Left colon (tissue), 2 donors: ENCODE data around the gene SLC22A23. TPM values are rescaled to one million over a fixed set of nuclear protein-coding genes. Genes with fewer than 3 reads are reported as not detected.

Experiments used
- ATAC-seq: fragments of 200-7000 bp; cut with Tn5 transposase; one replicate; pipeline ENCODE4 v1.9.1; 2020; ENCODE audit warnings: mild to moderate bottlenecking, moderate library complexity
- DNase-seq, 2 donors: peaks; one replicate each; pipeline ENCODE4 v3.0.0-alpha.2; 2020
- intact Hi-C, 2 donors: fragments of 100-400 bp; cut with DNase I in 1 of 2; cut with micrococcal nuclease in 1 of 2; formaldehyde crosslinking; loops; one replicate each; pipeline versions ENCODE4 v1.11.2 to v1.14.0; 2022; cut with DNase I, micrococcal nuclease
- total RNA-seq, 2 donors: library from RNA; stranded (reverse); fragmentation: NEBNext Ultra II Directional; extraction: Animal tissue kit (Norgen Biotek cat#: 25700); gene quantifications; one replicate each; pipeline ENCODE4 v1.2.1, GENCODE V29; 2021
- donor health status: DM: no; HTN: no; CAD: no.
- donor health status: DM: yes; HTN: yes; CAD: no.

SLC22A23 gene
- total RNA-seq, 2 donors from 2014 or later: 75.2 to 98.6 TPM

DNA sequence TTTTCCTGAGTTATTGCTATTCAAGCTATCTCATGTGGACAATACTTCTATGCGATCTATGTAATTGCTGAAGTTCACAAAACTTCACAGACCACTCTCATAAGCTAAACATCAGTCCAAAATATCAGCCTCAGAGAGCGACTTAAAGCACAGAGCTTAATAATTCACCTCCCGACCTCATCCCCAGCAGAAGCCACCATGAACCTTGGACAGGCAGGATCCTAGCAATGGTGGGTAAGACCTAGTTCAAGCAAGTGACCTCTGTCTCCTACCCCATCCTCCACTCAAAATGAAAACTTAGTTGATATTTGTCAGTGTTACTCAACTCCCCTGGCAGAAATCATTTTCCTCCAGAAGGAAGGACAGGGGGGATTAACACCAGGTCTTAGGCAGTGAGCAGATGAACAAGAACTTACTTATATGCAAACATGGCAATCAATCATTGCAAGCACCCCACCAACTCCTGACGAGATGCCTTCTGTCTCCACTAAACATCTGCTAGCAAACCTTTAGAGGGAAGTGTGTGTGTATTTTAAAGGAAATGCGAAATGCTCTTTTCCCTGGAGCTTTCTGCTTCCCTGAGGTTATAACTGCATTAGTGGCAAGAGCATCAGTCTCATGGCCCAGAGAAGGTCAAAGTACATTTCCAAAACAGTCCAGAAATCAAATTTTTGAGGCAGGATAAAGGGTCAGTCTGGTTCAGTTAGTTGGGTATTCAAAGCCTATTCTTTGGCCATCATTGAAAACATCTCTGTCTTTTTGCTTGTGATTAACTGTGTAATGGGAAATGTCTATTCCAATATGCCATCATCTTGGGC is 90.0 kb downstream of the SLC22A23 start:
- intact Hi-C loops: no loop called here
- ATAC-seq (no peak), DNase-seq (no peak)

DNA sequence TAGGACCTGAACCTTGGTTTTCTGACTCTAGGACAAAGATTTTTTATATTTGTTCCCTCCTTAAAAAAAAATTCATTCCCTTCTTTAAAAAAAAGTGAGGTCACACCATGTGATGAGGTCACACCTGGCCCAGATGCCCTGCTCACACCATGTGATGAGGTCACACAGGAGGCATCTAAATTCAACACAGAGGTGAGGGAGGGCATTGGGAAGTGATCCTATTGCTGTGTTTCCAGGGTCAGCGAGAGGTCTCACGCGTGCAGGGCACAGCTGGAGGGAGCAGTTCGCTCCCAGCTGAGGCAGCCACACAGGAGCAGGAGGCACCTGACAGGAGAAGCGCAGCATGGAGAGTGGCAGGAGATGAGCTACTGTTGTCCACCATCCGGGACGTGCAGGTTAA is 92.5 kb downstream of the SLC22A23 start:
- intact Hi-C loops: no loop called here

DNA sequence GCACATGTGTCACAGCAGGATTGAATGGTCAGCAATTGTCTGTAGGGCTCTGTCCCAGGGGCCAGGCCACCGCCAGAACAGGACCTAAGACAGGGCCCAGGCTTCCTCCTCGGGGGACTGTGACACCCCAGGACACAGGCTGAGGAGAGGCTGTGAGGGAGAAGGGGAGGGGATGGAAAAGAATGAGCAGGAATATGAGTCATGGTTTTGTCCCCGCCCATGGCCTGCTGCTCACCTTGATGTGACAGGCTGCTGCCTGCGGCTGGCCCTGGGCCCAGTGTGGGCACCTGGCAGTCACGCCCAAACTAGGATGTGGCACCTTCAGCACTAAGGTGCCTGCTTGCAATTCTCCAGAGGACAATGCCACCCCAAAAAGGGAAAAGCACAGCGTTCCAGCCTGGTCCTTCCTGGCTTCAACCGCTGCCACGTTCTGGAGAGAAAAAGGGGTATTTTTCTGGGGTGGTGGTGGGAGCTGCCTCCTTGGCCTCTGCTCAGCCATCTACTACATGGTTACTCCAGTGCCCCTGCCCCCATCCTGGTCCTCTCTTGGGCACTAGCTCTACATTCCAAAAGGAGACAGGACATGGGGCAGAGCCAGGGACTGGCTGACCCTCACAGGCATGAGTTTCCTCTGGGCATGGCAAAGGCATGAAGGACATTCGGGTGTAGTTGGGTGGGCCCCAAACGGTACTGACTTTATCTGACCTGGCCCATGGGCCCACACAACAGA is 93.4 kb downstream of the SLC22A23 start:
- peak; percentile 93 for ATAC-seq
- intact Hi-C loops: no loop called here
- DNase-seq: peak; percentile 85 to 95

More for the DNA sequence above, 92.5 kb downstream of the SLC22A23 start:
- no peak for DNase-seq
- ATAC-seq: no peak

DNA sequence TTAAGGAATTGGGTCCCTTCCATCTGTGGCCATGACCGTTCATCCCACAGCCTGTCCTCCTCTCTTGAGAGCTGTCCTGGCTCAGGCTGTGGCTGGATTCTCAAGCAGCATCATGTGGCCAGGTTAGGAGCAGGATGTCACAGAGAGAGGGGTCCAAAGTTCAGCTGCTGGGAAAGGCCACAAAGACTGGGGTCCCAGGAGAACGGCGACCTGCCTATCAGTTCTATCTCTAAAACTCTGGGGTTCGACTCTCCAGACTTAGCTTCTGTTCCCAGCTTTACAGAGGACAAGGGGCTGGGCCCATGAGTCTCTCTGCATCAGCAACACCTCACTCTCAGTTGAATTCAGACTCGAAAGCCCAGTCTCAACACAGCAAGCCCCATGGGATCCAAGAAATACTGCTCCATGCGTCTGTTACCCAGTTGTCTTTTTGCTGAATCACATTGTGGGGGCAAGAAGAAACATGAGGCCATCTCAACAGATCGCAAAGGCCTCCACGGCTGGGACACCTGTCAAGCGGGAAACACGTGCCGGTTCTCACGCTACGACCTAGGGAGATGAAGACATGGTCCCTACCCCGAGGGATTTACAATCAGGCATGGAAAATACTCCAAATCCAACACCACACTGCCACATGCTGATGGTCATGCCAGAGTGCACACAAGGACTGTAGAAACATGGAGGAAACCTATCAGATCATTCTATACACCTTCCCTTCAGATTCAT is 95.4 kb downstream of the SLC22A23 start:
- no peak for ATAC-seq
- no peak for DNase-seq
- intact Hi-C loops: no loop called here

DNA sequence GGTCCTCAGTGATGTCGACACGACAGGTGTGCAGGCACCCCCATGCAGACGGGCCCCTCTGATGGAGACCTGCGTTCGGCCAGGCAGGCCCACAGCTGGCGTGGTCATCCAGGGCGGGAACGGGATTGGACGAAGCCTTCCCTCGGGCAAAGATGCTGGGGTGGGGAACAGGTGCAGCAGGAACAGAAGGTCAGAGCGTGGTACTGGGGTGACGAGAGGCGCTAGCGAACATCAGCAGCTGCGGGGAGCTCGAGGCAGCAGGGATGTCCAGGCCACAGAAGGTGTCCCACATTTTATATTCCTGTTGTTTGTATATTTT is 96.2 kb downstream of the SLC22A23 start:
- ATAC-seq (no peak), DNase-seq (no peak)
- intact Hi-C loops: no loop called here

DNA sequence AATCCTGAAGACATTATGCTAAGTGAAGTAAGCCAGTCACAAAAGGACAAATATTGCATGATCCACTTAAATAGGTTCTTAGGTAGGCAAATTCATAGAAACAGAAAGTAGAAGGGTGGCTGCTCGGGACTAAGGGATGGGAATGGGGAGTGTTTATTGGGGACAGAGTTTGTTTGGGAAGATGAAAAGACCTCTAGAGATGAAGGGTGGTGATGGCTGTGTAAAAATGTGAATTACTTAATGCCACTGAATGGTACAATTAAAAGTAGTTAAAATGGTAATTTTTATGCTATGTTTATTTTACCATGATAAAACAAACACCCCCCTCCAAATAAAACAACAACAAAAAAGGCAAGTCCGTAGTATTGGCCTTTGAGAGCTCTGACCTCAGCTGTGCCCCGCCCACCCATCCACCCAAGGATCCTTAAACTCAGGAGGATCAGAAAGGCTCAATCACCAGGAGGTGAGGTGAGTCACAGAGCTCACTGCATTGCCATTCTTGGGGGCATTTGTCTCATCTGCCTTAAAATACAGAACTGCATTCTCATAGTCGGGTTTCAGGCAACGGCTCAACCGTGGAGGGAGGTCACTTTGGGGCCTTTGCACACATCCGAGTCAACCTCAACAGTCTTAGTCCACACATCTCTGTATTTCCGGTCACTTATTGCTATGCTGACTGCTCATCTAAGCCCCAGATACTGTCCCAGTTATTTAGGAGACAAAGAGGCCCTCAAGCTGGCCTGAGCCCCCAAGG is 96.7 kb downstream of the SLC22A23 start:
- DNase-seq: no peak
- ATAC-seq: no peak
- intact Hi-C loops: no loop called here

DNA sequence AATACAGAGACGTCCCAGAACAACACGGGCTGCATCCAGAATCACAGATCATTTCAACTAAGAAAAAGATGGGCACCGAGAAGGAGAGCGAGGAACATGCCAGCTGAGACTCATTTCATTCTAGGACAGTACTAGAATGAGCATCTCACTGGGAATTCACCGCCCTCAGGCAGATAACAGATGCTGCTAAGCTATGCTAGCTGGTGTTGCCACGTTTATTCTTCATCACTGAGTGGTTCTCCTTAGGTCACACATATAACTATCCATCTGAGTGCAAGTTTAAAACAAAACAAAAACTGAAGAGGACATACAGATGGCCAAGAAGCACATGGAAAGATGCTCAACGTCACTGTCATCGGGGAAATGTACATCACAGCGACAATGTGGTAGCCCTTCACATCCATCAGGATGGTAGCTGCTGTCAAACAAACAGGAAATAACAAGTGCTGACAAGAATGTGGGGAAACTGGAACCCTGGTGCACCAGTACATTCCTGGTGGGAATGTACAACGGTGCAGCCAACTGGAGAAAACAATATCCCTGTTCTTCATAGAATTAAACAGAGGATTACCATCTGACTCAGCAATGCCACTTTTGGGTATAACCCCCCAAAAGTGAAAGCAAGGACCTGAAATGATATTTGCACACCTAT is 97.6 kb downstream of the SLC22A23 start:
- DNase-seq (no peak), ATAC-seq (no peak)
- intact Hi-C loops: no loop called here

DNA sequence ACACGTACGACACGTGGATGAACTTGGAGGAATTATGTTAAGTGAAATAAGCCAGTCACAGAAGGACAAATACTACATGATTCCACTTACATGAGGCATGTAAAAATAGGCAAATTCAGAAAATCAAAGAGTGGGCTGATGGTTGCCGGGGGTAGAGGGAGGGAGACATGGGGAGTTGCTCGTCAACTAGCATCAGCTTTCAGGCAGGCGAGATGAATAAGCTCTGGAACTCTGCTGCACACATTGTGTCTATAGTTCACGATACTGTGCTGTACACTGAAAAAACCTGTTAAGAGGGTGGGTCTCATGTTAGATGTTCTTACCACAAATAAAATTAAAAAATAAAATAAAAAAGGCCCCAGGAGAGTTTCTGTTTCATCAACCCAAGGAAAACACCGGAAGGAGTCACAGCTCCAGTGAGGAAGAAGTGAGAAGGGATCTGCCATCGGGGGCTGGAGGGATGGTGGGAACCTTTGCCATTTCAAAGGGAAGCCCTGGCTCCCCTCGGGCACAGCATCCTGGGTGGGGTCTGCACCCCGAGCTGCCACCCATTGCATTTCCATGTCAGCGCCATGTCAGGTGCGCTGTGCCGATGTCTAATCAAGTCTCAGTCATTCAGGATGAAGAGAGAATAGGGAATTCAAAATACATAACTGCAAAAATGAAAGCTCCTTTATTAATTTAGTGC is 98.3 kb downstream of the SLC22A23 start:
- ATAC-seq (no peak), DNase-seq (no peak)
- intact Hi-C loops: no loop called here

DNA sequence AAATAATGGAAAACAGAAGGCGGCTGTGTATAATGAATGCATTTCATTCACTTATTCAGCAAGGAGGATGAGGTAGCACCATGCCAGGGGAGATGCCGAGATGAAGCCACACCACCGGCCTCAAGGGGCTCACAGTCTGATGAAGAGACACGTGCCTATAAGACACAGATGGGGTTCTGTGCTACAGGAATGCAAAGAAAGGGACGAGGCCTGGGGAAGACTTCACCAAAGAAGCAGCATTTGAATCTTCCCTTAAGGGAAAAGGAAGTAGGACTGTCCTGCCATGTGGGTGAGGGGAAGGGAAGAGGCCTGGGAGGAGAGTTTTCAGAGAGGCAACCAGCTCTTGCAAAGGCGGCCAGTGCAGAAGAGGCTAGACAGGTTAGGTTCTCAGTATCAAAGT is 99.2 kb downstream of the SLC22A23 start:
- ATAC-seq (peak; percentile 19), DNase-seq (no peak)
- intact Hi-C loops: no loop called here

DNA sequence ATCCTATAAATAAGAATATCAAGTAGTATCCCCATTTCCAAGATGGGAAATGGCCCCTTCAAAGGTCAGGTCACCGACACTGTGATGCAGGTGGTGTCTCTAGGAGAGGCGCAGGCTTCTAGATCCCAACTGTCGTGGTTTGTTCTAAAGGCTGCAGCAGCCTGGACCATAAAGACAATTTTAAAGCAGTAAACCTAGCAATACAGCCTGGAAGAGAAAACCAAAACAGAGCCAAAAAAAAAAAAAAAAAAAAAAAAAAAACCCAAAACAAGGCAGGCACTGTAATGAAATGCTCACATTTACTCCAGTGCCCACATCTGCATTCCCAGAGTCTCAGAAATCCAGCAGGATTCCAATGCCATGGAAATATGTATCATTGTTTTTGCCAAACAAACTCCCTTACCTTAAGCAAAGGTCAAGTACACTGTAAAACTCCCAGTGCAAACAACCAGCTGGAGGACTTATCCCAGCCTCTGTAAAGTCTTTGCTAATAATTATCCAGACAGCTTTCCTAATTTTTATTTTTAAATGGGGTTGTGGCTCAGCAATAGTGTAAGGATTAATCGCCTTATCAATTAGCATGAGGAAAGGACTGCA is 99.9 kb downstream of the SLC22A23 start:
- ATAC-seq (peak; percentile 73), DNase-seq (no peak)
- intact Hi-C loops: no loop called here

DNA sequence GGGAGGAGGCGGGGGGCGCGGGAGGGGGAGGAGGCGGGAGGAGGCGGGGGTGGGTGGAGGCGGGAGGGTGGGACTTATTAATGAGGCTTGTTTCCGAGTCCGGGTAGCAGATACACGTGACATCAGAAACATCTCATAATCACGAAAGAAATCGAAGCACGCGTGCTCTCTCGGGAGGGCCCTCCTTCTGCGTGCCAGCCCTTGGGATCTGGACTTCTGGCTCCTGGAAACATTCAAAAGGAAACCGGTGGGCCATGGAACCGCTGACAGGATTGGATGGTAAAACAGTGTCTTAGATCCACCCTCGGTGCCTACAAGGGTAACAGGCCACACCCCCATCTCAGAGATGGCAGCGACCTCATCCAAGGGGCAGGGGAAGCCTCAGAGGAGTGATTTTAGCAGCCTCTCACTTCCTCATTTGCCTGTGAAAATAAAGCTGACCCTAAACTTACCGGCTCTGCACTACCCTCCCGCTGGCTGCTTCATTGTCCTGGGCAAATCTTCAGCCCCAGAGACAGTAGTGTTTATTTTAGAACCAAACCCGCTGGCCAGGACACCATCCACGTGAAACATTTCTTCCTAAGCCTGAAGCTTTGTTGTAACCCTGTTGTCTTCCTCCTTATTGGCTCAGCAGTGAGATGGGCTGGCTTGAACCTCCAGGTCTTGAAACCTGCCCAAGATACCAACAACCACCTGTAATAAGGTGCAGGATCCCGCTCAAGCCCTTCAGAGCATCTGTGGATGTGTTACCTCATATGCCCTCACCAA is 100.6 kb downstream of the SLC22A23 start:
- intact Hi-C loops: no loop called here

DNA sequence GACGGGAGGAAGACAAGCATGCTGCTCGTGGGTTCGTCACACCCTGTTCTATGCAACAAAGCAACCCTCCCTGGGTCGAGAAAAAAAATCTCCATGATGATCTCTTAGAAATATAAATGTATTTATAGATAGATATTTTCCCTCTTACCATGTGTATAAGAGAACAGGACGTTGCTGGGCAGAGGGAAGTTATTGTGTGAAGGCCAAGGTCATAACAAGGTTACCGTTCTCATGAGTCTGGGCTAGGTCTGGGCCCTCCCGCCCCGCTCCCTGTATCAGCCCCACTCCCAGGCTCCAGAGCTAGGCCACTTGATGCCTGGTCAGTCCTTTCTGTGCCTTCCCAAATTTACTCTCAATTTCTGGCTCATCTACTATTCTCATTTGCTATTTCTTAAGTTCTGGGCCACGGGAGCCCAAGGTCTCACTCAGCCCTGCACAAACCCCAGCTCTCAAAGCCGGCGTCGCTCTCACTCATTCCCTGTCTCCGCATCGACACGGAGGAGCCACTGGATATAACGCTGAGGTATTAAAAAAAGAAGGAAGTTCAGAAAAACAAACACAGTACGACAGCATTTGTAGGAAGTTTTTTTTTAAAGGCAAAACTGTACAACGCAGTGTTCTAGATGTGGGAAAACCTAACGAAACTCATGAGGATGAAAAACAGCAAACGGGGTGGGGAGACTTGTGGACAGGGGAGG is 101.3 kb downstream of the SLC22A23 start:
- peak; percentile 48 for ATAC-seq
- intact Hi-C loops: no loop called here

More for the DNA sequence above, 100.6 kb downstream of the SLC22A23 start:
- ATAC-seq (peak; percentile 62), DNase-seq (peak; percentile 76 to 88)

DNA sequence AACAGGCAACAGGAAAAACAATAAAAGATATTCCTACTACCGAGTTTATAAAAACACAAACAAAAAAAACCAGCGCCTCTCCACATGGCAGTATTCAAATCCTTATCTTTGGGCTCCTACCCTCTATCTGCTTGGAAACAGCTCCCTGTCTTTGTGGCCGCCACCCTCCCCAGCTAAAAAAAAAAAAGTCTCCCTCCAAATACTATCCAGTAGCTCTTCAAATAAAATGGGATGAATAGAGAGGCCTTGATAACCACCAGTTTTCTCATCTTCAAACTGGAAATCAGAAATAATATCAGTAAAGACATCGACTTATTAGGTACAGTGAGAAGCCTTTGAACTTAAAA is 101.9 kb downstream of the SLC22A23 start:
- DNase-seq (no peak), ATAC-seq (no peak)
- intact Hi-C loops: no loop called here

More for the DNA sequence above, 101.3 kb downstream of the SLC22A23 start:
- DNase-seq: peak in 1 of 2 donors; percentile 70

DNA sequence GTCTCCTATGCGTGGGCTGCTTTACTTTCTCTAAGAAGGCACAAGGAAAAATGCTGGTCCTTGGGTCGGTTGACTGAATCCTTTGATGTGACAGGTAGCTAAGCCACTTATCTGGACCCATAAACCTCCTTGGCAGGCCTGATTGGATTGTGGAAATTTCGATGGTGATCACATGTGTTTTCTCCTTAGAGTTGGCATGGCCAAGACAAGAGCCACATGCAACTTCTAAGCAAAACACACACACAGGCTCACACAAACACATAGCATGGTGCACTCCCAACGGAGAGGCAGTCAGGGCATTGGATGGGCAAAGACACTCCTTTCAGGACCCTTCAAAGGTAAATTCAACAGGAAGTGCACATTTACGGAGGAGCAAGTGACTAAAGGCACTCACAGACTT is 102.9 kb downstream of the SLC22A23 start:
- intact Hi-C loops: no loop called here
- no peak for ATAC-seq

DNA sequence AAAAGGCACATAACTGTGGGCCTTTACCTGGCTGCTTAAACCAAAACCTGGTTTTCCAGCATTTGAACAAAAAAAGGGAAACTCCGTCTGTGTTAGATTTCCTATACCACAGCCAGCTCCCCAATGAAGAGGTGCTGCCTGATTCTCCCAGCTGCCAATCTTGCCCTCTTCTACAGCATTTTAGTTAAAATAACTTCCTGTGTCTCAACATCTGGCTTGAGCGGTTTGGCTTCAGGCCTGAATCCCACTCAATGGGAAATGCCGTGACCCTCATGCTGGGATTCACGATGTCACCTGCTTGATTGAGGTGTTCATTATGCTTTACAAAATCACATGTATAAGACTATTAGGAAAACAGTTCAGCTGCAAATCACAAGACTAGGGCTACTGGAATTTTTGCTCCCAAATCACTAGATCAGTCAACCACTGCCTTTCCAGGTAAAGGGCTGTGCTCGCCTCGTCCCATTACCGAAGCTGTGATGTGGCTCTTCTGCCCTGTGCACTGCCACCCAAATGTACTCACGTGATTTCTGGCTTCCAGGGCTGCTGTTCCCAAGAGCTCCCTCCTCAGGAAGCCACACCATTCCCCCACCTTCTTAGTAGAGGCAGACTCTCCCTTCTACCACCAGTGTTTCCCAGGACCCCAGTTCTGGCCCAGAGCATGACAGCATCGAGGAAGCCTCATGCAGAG is 103.5 kb downstream of the SLC22A23 start:
- intact Hi-C loops: no loop called here
- DNase-seq (no peak), ATAC-seq (no peak)

More for the DNA sequence above, 102.9 kb downstream of the SLC22A23 start:
- no peak for DNase-seq

DNA sequence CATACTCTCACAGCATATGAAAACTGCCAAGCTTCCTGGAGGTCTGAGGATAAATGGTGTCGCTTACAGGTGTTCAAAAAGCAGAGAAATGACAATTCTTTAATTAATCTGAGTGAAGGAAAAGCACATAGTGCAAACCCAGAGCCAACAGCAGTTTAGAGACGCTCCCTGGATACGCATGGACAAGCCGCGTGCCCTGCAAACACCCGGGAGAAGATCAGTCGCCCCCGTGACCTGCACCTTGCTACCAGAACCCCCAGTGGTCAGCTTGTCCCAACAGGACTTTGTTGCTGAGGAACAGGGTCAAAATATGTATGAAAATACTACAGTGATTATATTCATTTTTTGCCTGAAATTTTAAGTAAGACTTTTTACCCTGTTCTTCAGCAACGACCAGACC is 104.2 kb downstream of the SLC22A23 start:
- DNase-seq (no peak), ATAC-seq (no peak)
- intact Hi-C loops: no loop called here
